SK-MEL-5 (cell line): ENCODE data around the gene LAPTM5. TPM values are rescaled to one million over a fixed set of nuclear protein-coding genes. Genes with fewer than 3 reads are reported as not detected.
A peak's percentile ranks its signal among the peaks of the same experiment; 100 is the strongest.

Experiments used
- DNase-seq: peaks from one replicate; pipeline ENCODE4 v3.0.0-alpha.2; 2016; ENCODE audit warnings: low read depth, low spot score
- in situ Hi-C: cut with HindIII; loops from 2 replicates; pipeline ENCODE4 v1.10.0; 2016; ENCODE audit warnings: low sequenced_read_pairs, high pct_unique_total_duplicates, low pct_unique_long_range_greater_than_20kb
- total RNA-seq: library from RNA; depleted of rRNA; stranded (reverse); fragments of >200 nt; shearing (Covaris generic); gene quantifications from 2 replicates; pipeline ENCODE4 v1.2.3, GENCODE V29; 2014

Gene LAPTM5
- total RNA-seq, 1 experiment from 2014 or later = 0.05 TPM

DNA sequence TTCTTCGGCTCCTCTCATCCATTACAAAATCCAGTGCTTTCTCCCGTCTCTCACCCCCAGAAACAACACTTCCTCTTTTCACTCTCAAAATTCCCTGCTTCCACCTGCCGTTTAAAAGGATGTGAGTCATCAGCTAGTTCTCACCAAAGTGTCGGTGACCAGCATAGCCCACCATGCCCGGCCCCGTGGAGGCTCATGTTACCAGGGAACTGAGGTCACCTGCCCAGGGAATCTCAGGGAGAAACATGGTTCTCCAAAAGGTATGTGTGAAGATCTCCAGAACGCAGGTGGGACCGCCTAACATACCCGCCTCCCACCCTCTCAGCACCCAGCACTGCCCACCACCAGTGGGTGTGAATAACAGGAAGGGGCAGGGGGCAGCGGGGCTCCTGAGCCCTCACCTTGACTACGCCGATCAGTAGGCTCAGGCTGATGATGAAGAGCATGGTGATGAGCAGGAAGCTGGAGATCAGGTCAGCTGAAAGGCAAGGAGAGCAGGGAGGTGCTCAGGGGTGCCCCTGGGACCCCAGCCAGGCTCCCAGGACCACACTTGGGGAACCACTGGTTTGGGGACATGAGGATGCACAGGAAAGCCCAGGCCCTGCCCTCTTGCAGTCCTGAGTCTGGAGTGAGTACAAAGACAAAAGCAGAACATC lies 16.2 kb downstream of the LAPTM5 start:
- no peak for DNase-seq
- in situ Hi-C loops = no loop called here

DNA sequence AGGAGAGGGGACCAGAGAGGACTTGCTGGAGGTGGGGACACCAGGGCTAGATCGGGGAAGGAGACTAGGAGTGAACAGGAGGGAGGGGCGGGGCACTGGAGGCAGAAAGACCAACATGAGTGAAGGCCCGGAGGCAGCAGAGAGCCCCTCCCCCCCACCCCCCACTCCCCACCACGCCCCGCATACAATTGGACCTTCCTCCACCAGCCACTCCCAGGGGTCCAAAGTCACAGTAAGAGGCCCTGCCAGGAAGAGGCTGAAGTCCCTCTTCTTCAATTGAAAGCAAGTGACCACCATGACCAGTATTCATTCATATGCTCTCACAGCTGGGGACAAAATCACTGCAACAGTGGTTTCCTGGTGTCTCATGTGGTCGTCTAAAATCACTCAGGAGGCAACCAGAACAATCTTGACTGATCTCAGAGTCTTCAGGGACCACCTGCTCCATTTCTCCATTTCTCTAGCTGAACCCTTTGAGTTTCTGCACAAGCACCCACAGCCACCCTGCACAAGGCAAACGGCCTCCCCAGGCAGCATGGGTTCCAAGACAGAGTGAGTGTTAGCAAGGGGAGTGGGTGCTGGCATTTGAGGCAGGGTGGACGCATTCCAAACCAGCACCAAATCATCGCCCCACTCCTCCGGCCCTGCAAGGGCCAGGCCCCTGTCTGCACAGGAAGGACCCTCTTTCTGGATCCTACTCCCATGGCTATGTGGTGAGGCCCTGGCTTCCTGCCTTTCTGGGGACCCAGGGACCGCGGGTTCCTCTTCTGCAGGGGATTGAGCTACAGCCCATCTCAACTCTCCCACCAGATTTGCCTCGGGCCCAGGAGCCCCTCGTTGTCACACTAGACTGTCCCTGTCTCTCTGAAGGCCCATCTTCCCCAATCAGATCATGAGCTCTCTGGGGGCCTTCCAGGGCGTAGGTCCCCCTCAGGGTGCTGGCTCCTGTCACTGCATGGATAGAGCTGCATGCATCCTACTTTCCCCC lies 17.0 kb downstream of the LAPTM5 start:
- DNase-seq = no peak
- in situ Hi-C loops = no loop called here

DNA sequence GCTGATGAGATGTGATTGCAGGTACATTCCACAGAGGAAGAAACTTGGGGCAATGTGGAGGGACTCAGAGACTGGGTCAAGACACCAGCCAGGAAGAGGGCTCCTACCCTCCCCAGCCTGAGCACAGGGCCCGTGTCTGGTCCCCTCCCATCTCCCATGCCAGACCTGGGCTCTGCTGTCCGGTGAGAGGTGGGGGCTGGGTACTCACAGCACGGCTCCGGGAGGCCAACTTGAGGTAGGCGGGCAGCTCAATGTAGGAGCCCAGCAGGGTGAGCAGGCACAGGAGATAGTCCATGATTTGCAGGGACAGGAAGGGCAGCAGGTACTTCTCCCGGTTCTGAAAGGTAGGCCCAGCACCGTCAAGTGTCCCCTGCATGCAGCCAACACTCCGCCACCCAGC lies 18.0 kb downstream of the LAPTM5 start:
- DNase-seq = no peak
- in situ Hi-C loops = no loop called here

DNA sequence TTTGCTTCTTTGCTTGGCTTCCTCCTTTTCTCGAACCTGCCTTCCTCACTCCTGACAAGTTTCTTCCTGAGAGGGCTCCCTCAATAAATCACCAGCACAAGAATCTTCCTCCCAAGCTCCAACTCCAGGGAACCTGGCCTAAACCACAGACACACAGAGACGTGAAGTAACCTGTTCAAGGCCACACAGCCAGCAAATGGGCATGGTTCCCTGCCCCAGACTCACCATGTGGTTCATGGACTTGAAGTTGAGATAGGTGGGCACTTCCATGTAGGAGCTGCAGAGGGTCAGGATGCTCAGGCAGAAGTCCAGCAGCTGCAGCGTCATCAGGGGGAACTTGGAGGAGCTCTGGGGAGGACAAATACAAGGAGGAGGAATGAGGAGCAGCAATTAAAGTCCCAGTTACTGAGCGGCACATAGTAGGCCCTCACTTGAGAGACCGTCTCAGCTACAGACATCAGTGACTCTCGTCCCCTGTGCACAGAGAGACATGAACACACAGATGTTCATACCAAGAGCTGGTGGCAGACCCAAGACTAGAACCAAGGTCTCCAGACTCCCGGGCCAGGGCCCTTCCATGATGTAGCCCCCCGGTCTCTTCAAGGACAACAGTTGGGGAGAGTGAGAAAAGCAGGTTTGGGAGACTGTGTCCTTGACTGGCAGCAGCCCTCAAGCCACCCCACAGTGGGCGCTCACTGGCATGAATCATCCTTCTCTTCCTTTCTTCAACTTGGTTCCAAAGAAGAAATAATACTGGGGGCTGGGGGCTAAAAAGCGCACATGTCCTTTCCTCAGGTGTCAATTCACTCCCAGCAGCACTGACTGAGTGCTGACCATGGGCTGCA lies 18.6 kb downstream of the LAPTM5 start:
- in situ Hi-C loops = no loop called here
- no peak for DNase-seq

DNA sequence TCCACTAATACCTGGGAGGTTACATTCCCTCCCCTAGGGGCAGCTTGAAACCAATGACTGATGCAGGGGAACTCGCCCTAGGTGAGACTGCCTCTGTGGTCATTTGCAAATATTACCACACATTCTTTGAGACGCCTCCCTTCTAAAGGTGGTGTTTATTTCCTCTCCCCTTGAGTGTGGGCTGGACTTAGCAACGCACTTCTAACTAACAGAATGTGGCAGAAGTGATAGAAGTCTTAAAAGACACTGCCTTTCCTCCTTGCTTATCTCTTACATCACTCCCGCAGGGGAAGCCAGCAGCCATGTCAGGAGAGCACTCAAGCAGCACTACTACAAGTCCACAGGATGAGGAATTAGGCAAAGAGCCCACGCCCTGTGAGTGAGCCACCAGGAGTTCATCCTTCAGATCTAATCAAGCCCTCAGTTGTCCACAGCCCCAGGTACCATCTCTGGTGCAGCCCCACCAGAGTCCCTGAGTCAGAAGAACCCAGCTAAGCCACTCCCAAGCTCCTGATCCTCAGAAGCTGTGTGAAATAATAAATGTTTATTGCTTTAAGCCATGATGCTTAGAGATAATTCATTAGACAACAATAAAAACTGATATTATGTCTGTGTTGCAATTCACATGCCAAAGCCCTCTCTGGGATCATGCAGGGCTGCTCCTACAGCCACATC lies 19.4 kb downstream of the LAPTM5 start:
- no peak for DNase-seq
- in situ Hi-C loops = no loop called here

DNA sequence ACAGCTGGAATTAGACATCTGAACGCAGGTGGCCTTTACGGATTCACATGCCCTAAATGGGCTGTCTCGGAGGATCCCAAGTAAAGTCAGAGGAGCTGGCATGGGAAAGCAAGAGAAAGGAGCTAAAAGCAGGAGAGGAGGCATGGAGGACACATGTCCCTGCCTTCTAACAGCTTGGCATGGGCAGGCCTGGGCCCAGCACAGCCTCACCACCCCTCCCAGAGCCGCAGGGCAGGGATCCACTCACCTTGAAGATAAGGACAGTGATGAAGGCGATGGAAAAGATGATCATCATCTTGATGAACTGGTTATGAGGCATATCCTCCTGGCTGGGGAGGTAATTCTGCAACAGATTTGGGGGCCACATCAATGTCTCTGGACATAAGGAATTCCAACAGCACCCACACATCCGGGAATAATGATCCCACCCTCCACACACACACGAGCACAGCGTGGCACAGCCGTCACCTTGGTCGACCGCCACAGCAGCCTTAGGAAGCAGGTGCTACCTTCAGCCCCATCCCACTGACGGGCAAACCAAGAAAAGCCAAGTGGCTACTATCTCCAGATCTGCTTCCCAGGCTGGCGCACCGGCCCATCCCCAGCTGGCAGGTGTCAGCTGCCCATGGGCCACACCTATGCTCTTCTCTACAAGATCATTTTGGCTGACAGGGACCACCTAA lies 20.1 kb downstream of the LAPTM5 start:
- in situ Hi-C loops = no loop called here
- DNase-seq = no peak

DNA sequence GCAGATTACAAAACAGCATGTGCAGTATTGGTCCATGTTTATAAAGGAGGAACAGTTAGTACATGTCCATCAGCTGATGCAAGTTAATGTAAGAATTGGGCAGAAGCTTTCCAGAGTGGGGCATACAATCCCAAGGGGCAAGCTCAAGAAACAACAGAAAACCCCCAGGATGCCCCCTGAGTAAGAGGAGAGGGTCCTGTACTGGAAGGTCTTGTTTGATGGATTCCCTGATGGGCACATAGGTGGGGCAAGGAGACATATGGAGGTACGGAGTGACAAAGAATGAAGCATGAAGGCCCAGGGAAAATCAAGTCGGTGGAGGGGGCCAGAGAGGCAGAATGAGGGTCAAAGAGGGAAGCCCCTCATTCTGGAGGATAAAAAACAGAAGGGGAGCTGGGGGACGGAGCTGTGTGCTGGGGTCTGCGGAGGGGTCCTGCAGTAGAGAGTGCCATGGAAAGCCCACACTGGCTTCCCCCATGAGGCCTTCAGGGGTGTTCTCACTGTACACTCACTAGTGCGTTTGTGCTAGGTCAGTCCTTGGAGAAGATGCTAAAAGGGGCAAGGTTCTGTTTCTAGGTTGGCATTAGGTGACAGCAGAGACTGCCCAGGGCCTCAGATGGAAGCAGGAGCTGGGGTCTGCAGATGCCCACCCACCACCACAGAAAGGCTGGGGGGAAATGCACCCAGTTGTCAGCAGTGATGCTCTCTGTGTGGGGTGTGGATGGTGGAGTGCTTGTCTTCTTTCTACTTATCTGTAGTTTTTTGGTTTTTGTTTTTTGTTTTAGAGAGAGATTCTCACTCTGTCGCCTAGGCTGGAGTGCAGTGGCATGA lies 21.7 kb downstream of the LAPTM5 start:
- DNase-seq = no peak
- in situ Hi-C loops = no loop called here

DNA sequence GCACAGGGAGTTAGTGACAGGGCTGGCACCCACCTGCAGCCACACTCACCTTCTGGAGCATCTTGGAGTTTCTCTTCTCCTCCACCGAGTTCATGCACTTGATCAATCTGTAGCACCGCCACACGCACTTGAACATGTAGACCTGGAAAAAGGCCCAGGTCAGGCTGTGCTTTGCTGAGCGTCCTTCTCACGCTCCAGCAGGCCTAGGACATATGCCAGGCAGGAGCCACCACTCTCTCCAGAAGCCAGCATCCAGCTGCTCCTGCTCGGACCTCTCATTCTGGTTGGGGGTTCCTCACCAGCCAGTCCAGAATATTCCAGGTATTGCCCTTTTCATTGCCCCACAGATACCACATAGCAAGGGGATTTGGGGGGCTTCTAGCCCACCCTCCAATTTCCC lies 22.4 kb downstream of the LAPTM5 start:
- in situ Hi-C loops = no loop called here
- DNase-seq = no peak

DNA sequence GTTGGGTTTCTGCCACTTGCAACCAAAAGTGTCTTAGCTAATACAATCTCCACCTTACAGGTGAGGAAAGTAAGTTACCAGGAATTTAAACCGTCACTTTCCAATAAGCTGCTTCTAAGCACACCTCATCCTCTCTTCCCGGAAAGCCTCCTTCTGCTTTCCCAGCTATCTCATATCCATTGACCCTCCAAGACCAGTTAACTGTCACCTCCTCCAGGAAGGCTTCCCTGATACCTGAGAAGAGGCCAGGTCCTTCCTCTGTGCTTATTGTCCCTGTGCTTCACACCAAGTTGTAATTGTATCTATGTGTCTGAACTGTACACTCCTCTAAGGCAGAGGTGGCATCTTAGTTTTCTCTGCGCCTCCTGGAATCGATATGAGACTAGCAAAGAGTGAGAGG lies 23.0 kb downstream of the LAPTM5 start:
- DNase-seq = no peak
- in situ Hi-C loops = no loop called here

DNA sequence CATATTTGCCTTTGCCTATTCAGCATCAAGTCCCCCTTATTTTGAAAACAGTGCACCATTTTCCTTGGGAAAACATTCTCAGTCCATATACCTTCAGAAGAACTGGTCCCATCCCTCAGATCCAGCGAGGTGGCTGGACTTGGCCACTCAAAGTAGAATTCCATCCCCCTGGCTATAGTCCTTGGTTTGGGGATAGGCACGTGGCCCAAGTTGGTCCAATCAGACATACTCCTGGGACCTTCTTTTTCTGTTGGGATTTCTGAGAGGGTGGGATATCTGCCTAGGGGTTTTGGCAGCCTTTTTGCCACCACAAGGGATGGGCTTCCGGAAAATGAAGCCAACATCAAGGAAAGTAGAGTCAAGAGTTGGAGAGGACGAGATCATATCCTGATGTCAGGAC lies 23.5 kb downstream of the LAPTM5 start:
- in situ Hi-C loops = no loop called here
- no peak for DNase-seq

DNA sequence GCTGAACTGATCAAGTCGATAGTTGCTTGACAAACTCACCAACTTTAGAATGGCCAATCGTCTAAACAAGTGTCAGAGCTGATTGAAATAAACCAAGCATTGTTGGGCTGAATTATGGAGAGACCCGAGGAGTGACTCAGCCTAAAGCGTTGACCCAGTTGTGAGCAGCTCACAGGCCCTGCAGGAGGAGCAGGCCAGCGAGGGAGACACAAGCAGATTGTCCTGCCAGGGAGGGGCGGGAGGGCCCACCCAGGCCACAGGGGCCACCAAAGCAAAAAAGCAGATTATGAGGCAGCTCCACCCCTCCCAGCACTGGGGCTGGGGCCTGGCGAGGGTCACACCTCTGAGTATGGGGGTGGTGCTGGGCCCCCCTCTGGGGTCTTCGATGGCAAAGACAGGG lies 24.1 kb downstream of the LAPTM5 start:
- peak; percentile 45 for DNase-seq
- in situ Hi-C loops = no loop called here

DNA sequence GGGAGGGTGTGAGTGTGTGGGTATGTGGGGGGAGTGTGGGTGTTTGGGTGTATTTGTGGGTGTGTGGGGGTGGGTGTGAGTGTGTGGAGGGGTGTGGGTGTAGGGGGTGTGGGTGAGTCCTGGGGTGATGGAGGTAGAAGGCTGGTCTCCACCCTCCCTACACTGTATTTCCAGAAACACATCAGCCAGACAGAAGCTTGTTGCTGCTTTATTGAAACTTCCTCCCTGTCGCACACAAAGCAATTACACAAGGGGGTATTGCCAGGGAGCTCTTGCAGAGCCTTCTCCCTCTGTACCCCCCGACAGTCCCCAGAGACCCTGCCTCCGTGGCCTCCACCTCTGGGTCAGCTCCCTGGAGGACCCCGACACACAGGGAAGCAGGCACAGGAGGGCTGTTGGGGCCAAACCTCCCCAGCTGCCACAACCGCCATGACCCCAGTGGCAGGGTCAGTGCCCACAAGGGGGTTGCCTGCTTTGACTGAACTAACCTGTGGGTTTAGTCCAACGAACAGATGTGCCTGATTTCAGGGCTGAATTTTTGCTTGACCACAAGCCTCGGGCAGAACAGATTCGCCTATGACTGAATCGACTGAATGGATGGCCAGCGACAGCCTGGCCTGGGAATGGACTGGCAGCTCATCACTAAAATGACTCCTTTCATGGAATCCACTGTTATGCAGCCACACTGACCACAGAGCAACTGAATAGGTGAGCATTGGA lies 25.1 kb downstream of the LAPTM5 start:
- peak; percentile 81 for DNase-seq
- in situ Hi-C loops = no loop called here

DNA sequence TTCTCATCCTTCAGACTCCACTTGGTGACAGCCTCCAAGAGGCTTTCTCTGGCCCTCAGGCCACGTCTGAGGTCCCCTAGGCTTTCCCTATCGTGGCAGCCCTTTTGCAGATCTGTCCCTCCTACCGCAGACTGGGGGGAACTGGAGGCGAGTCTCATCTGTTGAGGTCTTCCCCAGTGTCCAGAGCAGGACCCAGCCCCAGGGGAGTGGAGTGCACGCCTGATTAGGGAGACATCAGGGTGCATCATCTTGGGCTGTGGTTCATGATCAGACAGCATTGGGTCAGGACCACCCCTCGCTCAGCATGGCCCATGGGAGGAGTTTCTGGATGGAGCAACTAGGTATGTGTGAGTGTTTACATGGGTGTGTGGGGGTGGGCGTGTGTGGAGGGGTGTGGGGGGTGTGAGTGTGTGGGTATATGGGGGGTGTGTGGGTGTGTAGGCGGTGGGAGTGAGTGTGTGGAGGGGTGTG lies 25.7 kb downstream of the LAPTM5 start:
- no peak for DNase-seq
- in situ Hi-C loops = no loop called here

DNA sequence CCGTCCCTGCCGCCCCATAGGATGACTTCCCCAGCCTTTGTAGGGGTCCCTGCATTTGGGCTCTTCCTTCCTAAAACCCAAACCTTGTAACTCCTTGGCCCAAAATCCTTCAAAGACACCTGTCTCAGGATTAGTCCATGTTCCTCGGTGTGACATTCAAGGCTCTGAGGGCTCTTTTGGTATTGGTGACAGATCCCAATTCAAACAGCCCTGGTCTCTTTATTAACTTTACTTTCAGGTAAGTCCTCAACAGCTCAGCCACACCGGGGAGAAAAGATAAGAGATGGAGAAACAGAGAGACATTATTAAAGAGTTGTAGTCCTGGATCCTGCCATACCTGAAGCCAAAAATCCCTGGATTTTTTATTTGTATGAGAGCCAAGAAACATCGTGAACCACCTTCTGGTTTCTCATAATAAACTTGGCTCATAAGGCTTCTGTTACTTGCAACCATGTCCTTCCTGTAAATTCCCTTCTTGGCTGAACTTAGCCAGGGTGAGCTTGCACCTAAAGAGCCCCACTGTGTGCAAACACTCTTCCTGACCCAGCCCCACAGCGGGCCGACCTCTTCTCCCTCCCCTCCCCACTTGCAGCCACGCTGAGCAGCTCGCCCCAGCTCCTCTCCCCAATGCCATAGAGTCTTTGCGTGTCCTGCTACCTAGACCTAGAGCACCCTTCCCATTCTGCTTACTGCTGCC lies 26.3 kb downstream of the LAPTM5 start:
- DNase-seq = no peak
- in situ Hi-C loops = no loop called here
